ENCODE data around the gene TMLHE.
"Not testable (repeated sequence)": the region's sequence is repeated elsewhere in the genome, so short reads cannot be mapped to it uniquely, and the experiment has no call there.

TMLHE gene

DNA sequence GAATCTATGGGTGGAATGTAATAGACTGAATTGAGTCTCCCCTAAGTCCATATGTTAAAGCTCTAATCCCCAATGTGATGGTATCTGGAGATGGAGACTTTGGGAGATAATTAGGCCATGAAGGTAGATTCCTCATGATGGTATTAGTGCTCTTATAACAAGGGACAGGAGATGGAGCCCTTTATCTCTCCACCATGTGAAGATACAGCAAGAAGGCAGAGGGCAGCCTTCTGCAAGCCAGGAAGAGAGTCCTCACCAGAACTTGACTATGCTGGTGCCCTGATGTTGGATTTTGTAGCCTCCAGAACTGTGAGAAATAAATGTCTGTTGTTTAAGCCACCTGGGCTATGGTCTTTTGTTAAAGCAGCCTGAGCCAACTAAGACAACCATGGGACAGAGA, 78.0 kb downstream of the TMLHE start:
- Histone ChIP-seq H3K4me1 (peaks cover 0 to 23% (median 2%) of the 10 kb centered on the region in 10 experiments; a peak in 8 of 20 replicates), H3K27ac (no peak overlapping the region), H3K4me3 (no peak overlapping the region), H3K9ac (no peak overlapping the region), H3K9me3 (replicated peaks in 1 of 11) (peaks cover 0 to 7% (median 2%) of the 10 kb centered on the region in 11 experiments; a peak in 5 of 22 replicates), H3K27me3 (peaks cover 0 to 45% (median 30%) of the 10 kb centered on the region in 11 experiments; a peak in 15 of 22 replicates), H4K20me1 (no peaks in the 10 kb centered on the region; a peak in 1 of 22 replicates), H3K36me3 (peaks cover 0 to 59% (median 7%) of the 10 kb centered on the region in 11 experiments; a peak in 8 of 22 replicates), H3K4me2 (peak overlapping the region in 2 of 11 experiments; percentile 36 to 63; a peak in 1 of 22 replicates)
- no peak for TF ChIP-seq Cebpa-rat (IDR thresholded peaks at IDR 0.05)

DNA sequence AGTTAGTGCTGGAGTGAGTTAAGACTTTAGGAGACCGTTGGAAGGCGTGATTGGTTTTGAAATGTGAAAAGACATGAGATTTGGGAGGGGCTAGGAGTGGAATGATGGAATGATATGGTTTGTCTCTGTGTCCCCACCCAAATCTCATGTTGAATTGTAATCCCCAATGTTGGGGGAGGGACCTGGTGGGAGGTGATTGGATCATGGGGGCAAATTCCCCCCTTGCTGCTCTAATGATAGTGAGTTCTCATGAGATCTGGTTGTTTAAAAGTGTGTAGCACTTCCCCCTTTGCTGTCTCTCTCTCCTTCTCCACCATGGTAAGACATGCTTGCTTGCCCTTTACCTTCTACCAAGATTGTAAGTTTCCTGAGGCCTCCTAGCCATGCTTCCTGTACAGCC, 85.7 kb downstream of the TMLHE start:
- not testable (repeated sequence) for H3K9ac ChIP-seq, H3K4me1 ChIP-seq, H4K20me1 ChIP-seq, H3K4me2 ChIP-seq, H3K4me3 ChIP-seq, H3K27ac ChIP-seq
- Histone ChIP-seq H3K36me3 (peaks cover 40 to 91% (median 55%) of the 10 kb centered on the region in 11 experiments), H3K27me3 (peaks cover 0 to 14% (median 0%) of the 10 kb centered on the region in 11 experiments; a peak in 6 of 22 replicates), H3K9me3 (replicated peaks in 1 of 11) (peaks cover 63 to 79% (median 70%) of the 10 kb centered on the region in 11 experiments)

DNA sequence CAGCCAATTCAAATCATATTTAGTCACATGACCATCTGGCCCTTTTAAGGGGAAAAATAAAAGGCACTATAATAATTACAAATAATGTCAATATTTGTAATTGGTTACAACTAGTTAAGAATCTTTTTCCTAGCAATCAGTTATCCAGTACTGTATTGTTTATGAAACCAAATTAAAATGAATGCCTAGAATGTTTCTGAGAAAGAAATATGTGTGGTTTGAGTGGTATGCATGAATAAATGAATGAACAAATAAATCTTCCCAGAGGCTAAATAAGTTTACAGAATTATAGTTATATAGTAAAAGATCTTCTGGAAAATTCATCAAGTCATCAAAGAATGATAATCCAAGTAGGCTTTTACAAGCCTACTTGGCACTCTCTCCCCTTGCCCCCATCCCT, 98.5 kb downstream of the TMLHE start:
- TF ChIP-seq Cebpa-rat (IDR thresholded peaks at IDR 0.05): no peak
- H4K20me1 ChIP-seq: no peaks in the 10 kb centered on the region
- peaks cover 0 to 12% (median 7%) of the 10 kb centered on the region in 11 experiments; a peak in 8 of 22 replicates for H3K9me3 ChIP-seq (replicated peaks in 1 of 11)
- no peak overlapping the region for H3K4me3 ChIP-seq
- peaks cover 0 to 13% (median 3%) of the 10 kb centered on the region in 11 experiments; a peak in 6 of 22 replicates for H3K27me3 ChIP-seq
- no peaks in the 10 kb centered on the region for H3K4me1 ChIP-seq
- no peak overlapping the region for H3K27ac ChIP-seq
- H3K4me2 ChIP-seq: no peak overlapping the region
- peaks cover 9 to 32% (median 25%) of the 10 kb centered on the region in 11 experiments for H3K36me3 ChIP-seq
- H3K9ac ChIP-seq: no peak overlapping the region

DNA sequence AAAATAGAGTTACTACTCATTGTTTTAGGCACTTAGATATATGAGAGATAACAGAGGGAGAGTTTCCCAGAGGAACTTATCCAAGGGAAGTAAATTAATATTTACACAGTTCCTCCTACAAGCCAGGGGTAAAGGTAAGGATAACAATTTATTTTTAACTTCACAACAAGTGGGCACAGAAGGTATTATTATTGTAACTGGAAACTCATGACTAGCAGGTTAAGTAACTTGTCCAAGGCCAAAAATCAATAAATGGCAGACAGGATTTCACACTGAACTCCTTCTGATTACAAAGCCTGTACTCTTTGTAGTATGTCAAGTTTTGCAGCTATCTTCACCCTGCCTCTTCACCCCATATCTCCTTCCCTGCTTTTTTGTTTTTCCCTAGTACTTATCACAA, 107.5 kb downstream of the TMLHE start:
- Histone ChIP-seq H3K4me2 (no peak overlapping the region), H3K4me1 (no peaks in the 10 kb centered on the region), H3K27me3 (peaks cover 0 to 27% (median 10%) of the 10 kb centered on the region in 11 experiments; a peak in 13 of 22 replicates), H3K9ac (no peak overlapping the region), H3K9me3 (replicated peaks in 1 of 11) (no peaks in the 10 kb centered on the region), H3K27ac (no peak overlapping the region), H4K20me1 (no peaks in the 10 kb centered on the region), H3K36me3 (peaks cover 0 to 27% (median 8%) of the 10 kb centered on the region in 11 experiments; a peak in 8 of 22 replicates), H3K4me3 (no peak overlapping the region)
- no peak for TF ChIP-seq Cebpa-rat (IDR thresholded peaks at IDR 0.05)

DNA sequence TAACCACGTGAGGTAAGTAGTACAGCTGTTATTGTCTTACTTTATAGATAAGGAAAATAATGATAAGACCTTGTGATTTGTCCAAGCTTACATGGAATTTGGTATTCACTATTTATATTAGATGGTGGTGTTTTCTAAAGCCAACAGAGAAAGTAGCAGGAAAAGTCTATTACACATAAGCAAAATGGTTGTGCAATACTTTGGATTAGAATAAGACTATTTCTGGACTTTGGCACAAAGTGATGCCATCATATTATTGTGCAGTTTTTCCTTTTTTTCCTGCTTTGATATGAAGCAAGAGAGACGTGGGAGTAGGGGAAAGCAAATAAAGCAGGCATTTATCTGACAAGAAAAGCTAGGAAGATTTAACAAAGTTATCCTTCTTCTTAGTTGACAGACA, 117.6 kb downstream of the TMLHE start:
- H3K4me1 ChIP-seq; H3K9ac ChIP-seq; H3K4me2 ChIP-seq; H3K27ac ChIP-seq; H3K27me3 ChIP-seq; H4K20me1 ChIP-seq; H3K36me3 ChIP-seq; H3K9me3 ChIP-seq (replicated peaks in 1 of 11); H3K4me3 ChIP-seq: not testable (repeated sequence)

DNA sequence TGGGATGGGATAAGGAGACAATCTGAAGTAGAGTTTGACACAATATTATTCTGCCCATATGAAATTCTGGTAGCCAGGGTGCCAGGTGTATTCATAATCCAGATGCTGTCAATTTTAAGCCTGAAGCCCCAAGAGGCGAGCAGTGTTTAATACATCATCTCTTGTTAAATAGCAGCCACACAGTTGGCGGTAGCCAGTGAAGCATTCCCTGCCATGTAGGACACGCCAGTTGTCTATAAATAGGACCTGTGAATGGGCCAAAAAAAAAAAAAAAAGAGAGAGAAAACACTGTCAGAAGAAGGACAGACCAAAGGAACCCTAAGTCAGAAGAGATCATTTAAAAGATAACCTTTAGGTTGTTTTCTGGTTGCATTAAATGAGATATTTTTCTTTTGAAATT, 121.3 kb downstream of the TMLHE start:
- H3K4me2 ChIP-seq; H3K36me3 ChIP-seq; H3K9ac ChIP-seq; H3K9me3 ChIP-seq (replicated peaks in 1 of 11); H3K27me3 ChIP-seq; H3K27ac ChIP-seq; H3K4me1 ChIP-seq; H3K4me3 ChIP-seq; H4K20me1 ChIP-seq: not testable (repeated sequence)

DNA sequence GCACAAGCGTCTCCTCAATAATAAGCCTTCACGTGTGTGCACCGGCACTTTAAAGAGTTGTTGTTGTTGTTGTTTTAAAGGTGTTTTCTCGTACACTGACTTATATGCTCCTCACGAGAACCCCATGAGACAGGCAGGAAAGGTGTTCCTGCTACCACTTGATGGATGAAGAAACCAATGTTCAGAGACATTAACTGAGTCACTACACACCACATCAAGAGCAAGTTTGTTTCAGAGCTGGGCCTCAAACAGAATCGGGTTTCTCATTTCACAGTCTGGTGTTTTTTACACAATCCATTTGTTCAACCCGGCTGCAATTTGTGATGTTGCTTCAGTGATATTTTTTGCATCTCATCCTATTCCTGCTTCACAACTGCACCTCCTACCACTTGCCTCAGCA, 135.6 kb downstream of the TMLHE start:
- not testable (repeated sequence) for H3K27me3 ChIP-seq; H3K36me3 ChIP-seq; H3K9me3 ChIP-seq (replicated peaks in 1 of 11); H3K4me3 ChIP-seq; H4K20me1 ChIP-seq; H3K9ac ChIP-seq; H3K4me2 ChIP-seq; H3K27ac ChIP-seq; H3K4me1 ChIP-seq

DNA sequence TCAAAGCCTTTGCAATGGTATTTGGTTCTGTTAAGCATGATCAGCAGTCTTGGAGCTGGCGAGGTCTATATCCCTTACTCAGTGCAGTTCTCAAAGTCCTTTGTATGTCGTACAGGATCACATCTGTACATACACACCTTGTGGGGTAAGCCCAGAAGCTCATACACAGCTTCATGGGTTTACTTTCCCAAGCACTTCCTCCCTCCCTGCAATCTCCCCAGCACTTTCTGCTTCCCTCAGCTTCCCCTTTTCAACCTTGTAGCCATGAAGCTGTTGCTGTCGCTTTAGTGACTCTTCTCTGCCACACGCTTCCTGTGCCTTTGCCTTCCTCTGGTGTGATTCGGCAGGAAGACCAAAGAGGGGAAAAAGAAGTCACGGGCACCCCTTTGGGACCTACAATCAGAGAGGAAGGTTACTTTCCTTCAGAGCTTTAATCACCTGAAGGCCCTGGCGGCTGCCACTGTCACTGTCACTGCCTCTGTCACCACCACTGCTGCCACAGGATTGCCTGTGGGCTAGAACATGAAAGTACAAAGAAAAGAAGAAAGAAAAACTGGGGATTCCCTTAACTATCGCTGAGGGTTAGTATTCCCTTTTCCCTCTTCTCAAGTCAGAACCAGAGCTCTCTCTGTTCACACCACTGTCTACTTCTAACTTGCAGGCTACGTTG, 146.3 kb downstream of the TMLHE start:
- not testable (repeated sequence) for H3K9me3 ChIP-seq (replicated peaks in 1 of 11); H3K27me3 ChIP-seq; H3K9ac ChIP-seq; H3K27ac ChIP-seq; H3K4me1 ChIP-seq; H3K4me2 ChIP-seq; H4K20me1 ChIP-seq; H3K36me3 ChIP-seq; H3K4me3 ChIP-seq

DNA sequence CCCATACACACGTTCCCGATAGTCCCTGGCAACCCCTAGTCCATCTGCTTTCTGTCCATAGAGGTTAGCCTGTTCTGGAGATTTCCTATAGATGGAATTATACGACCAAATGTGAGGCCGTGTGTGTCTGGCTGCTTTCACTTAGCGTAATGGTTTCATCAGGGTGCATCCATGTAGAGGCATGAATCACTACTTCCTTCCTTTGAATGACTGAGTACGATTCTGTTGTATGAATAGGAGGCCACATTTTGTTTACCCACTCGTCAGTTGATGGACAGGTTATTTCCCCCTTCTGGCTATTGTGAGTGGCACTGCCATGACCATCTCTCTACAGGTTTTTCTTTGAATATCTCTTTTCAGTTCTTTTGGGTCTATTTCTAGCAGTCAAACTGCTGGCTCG, 152.3 kb downstream of the TMLHE start:
- H3K4me2 ChIP-seq; H3K4me1 ChIP-seq; H3K4me3 ChIP-seq; H3K27me3 ChIP-seq; H3K27ac ChIP-seq; H4K20me1 ChIP-seq; H3K9ac ChIP-seq; H3K36me3 ChIP-seq; H3K9me3 ChIP-seq (replicated peaks in 1 of 11): not testable (repeated sequence)

DNA sequence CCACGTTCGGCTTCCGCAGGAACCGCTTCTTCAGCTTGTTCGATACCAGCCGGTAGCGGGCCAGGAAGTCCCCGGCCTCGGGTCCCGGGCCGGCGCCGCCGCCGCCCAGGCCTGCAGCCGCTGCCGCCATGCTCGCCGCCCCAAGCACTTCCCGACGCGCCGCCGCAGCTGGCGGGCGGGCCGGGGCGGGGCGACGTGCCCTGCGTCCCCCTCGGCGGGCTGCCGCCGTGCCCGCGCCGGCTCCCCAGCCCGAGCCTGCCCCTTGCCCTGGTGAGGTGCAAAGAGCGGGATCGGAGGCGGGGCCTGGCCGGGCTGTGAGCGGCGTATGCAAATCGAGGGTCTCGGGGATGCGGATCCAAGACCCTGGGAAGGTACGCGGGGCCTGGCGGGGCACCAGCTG, 154.3 kb downstream of the TMLHE start, which contains the start of gene F8A3:
Gene F8A3 (minus strand): TSS at position 150 of the 400 bp plus-strand sequence. CDS start 20 bp downstream, at position 130.
- H3K36me3 ChIP-seq; H3K4me3 ChIP-seq; H3K27ac ChIP-seq; H3K4me2 ChIP-seq; H3K4me1 ChIP-seq; H3K9me3 ChIP-seq (replicated peaks in 1 of 11); H4K20me1 ChIP-seq; H3K9ac ChIP-seq; H3K27me3 ChIP-seq: not testable (repeated sequence)

DNA sequence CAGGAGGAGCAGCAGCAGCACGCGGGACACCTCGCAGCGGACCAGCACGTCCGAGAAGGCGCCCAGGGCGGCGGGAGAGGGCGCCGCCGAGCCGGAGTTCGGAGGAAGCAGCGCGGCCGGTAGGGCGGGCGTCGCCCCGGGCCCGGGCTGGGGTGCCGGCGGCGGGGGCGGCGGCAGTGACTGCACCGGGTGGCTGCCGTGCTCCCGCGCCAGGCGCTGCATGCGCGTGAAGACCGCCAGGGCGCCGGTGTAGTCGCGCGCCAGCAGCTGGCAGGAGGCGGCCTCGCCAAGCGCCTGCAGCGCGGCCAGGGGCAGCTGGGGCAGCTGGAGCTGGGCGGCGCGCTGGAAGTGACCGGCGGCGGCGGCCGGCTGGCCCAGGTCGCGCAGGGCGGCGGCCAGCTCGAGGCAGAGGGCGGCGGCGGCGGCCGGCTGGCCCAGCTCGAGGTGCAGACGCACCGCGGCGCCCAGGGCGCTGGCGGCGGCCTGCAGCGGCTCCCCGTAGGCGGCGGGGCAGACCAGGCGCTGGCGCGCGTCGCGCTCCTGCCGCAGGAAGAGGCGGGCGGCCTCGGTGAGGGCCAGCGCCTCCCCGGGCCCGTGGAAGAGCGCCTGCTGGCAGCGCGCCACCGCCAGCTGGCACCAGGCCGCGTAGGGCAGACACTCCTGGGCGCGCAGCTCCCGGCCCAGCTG, 154.8 kb downstream of the TMLHE start:
- H3K27me3 ChIP-seq, H3K27ac ChIP-seq, H3K36me3 ChIP-seq: not testable (repeated sequence)

More for the DNA sequence above, 154.8 kb downstream of the TMLHE start:
- not testable (repeated sequence) for H3K4me2 ChIP-seq; H3K9ac ChIP-seq; H3K4me1 ChIP-seq; H3K9me3 ChIP-seq (replicated peaks in 1 of 11); H4K20me1 ChIP-seq; H3K4me3 ChIP-seq
